Lower leg skin (tissue), 4 donors: Measurements from ENCODE around the gene PCCB. TPM values are rescaled to one million over a fixed set of nuclear protein-coding genes. Genes with fewer than 3 reads are reported as not detected.

Source experiments
- DNase-seq, 2 donors: peaks; one replicate each; pipeline ENCODE4 v3.0.0-alpha.2; 2019; ENCODE audit warnings: low spot score in 2 of 2
- H3K4me3 ChIP-seq: fragments of 200-600 bp; sonication (generic); 2 replicates; pipeline ENCODE4 v1.5.1; 2017; ENCODE audit warnings: mild to moderate bottlenecking, low read depth; ENCODE audit not compliant: poor library complexity, severe bottlenecking
- CTCF ChIP-seq, 3 donors: fragments of 450-650 bp; IDR thresholded peaks; one replicate each; pipeline ENCODE4 v1.5.1; 2016; ENCODE audit warnings: antibody characterized with exemption in 3 of 3, mild to moderate bottlenecking in 3 of 3, moderate library complexity in 2 of 3
- POLR2A ChIP-seq, 2 donors: fragments of 450-650 bp; IDR thresholded peaks; one replicate each; pipeline ENCODE4 v1.6.1; 2016 to 2017; ENCODE audit warnings: antibody characterized with exemption in 2 of 2, mild to moderate bottlenecking in 1 of 2, moderate library complexity in 1 of 2
- WGBS, 2 donors: methylation state at CpG; one replicate each; pipeline ENCODE4 v1.1.5; 2018; 5-methylcytosine and 5-hydroxymethylcytosine counted together
- intact Hi-C: fragments of 100-400 bp; cut with DNase I; formaldehyde crosslinking; loops from one replicate; pipeline ENCODE4 v1.15.0; 2023; ENCODE audit warnings: low total_unique reads
- total RNA-seq, 4 donors: library from RNA; depleted of rRNA; stranded (reverse); fragments of >200 nt; gene quantifications; one replicate each; pipeline ENCODE4 v1.1.0, GENCODE V29; 2016

The PCCB gene
- total RNA-seq, 4 donors from 2014 or later = 12.6 to 40.1 (median 27.3) TPM

- 48 to 61% methylated on average over 1 of the region's 1 CpG for WGBS, 2 donors
- no peak overlapping the region for H3K4me3 ChIP-seq
- no peak for DNase-seq
- intact Hi-C loops = no loop called here
- TF ChIP-seq POLR2A (IDR thresholded peaks at IDR 0.05) (no peak), CTCF (IDR thresholded peaks at IDR 0.05) (no peak)
Measured at GRCh38 chr3:136281966-136282520, 31.9 kb downstream of the PCCB start.

- intact Hi-C loops = no loop called here
- no peak overlapping the region for H3K4me3 ChIP-seq
- 86 to 94% methylated on average over 6 of the region's 6 CpGs for WGBS, 2 donors
- TF ChIP-seq POLR2A (IDR thresholded peaks at IDR 0.05) (no peak), CTCF (IDR thresholded peaks at IDR 0.05) (no peak)
- no peak for DNase-seq
Measured at GRCh38 chr3:136283627-136284026, 33.5 kb downstream of the PCCB start.

- intact Hi-C loops = no loop called here
- no peak for DNase-seq
- WGBS, 2 donors = 94 to 97% methylated on average over 5 of the region's 5 CpGs
- TF ChIP-seq CTCF (IDR thresholded peaks at IDR 0.05) (no peak), POLR2A (IDR thresholded peaks at IDR 0.05) (no peak)
- H3K4me3 ChIP-seq = no peak overlapping the region
Measured at GRCh38 chr3:136291302-136291701, 41.2 kb downstream of the PCCB start.

- WGBS, 2 donors = 97 to 100% methylated on average over 1 of the region's 1 CpG
- TF ChIP-seq POLR2A (IDR thresholded peaks at IDR 0.05) (no peak), CTCF (IDR thresholded peaks at IDR 0.05) (no peak)
- intact Hi-C loops = no loop called here
- H3K4me3 ChIP-seq = no peak overlapping the region
- no peak for DNase-seq
Measured at GRCh38 chr3:136292500-136292899, 42.4 kb downstream of the PCCB start.

GRCh38 chr3:136293279-136293678, 43.1 kb downstream of the PCCB start:
- intact Hi-C loops = no loop called here
- no peak for TF ChIP-seq CTCF (IDR thresholded peaks at IDR 0.05)
- TF ChIP-seq POLR2A (IDR thresholded peaks at IDR 0.05) = no peak
- no peak overlapping the region for H3K4me3 ChIP-seq
- 95 to 98% methylated on average over 2 of the region's 2 CpGs for WGBS, 2 donors
- no peak for DNase-seq

GRCh38 chr3:136294176-136294575, 44.0 kb downstream of the PCCB start:
- no peak for DNase-seq
- no peak overlapping the region for H3K4me3 ChIP-seq
- TF ChIP-seq POLR2A (IDR thresholded peaks at IDR 0.05) = no peak
- no peak for TF ChIP-seq CTCF (IDR thresholded peaks at IDR 0.05)
- intact Hi-C loops = no loop called here
- 96% methylated on average over 1 of the region's 1 CpG for WGBS, 2 donors
